AG09309 (cell line): ENCODE measurements around the gene SPRY1.

Experiments used
- DNase-seq: peaks from one replicate; pipeline ENCODE4 v3.0.0-alpha.2; 2010; ENCODE audit warnings: low read depth
- H3K4me3 ChIP-seq: 2 replicates; pipeline ENCODE4 v1.5.1; 2011; ENCODE audit warnings: mild to moderate bottlenecking, low read depth, low read length, moderate library complexity; ENCODE audit not compliant: control insufficient read depth
- TF ChIP-seq, protein P1 (sequence below): IDR thresholded peaks from 2 replicates; pipeline ENCODE4 v1.5.1; 2011; ENCODE audit warnings: mild to moderate bottlenecking, low read depth, low read length, inconsistent platforms; ENCODE audit not compliant: insufficient read depth, control insufficient read depth; ENCODE audit errors: missing control alignments

SPRY1 gene

GRCh38 chr4:123433976-123434375 is 37.4 kb downstream of the SPRY1 start:
- H3K4me3 ChIP-seq, result no peak overlapping the region
- TF ChIP-seq, protein P1, sequence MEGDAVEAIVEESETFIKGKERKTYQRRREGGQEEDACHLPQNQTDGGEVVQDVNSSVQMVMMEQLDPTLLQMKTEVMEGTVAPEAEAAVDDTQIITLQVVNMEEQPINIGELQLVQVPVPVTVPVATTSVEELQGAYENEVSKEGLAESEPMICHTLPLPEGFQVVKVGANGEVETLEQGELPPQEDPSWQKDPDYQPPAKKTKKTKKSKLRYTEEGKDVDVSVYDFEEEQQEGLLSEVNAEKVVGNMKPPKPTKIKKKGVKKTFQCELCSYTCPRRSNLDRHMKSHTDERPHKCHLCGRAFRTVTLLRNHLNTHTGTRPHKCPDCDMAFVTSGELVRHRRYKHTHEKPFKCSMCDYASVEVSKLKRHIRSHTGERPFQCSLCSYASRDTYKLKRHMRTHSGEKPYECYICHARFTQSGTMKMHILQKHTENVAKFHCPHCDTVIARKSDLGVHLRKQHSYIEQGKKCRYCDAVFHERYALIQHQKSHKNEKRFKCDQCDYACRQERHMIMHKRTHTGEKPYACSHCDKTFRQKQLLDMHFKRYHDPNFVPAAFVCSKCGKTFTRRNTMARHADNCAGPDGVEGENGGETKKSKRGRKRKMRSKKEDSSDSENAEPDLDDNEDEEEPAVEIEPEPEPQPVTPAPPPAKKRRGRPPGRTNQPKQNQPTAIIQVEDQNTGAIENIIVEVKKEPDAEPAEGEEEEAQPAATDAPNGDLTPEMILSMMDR, result no peak
- no peak for DNase-seq

GRCh38 chr4:123435246-123436113 is 38.9 kb downstream of the SPRY1 start:
- no peak for DNase-seq
- TF ChIP-seq, protein P1, result no peak
- H3K4me3 ChIP-seq, result no peak overlapping the region

DNA sequence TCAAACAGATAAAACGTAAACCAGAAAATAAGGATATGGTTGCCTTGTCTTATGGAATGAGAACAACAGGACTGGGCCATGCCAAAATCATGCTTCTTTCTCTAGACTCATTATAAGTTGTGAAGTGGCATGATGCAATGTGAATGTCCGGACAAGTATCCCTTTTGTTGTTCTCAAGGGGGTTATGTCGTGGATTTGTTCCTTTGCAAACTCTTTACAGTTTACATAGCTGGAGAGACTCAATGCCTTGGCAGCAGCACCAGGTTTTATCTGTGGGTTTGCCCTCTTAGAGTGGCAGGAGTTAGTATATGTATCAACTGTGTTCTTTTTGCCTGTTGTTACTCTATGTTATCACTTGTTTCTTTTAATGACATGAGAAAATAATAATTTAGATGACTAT is 41.4 kb downstream of the SPRY1 start:
- no peak for DNase-seq
- no peak overlapping the region for H3K4me3 ChIP-seq
- TF ChIP-seq, protein P1, result no peak

DNA sequence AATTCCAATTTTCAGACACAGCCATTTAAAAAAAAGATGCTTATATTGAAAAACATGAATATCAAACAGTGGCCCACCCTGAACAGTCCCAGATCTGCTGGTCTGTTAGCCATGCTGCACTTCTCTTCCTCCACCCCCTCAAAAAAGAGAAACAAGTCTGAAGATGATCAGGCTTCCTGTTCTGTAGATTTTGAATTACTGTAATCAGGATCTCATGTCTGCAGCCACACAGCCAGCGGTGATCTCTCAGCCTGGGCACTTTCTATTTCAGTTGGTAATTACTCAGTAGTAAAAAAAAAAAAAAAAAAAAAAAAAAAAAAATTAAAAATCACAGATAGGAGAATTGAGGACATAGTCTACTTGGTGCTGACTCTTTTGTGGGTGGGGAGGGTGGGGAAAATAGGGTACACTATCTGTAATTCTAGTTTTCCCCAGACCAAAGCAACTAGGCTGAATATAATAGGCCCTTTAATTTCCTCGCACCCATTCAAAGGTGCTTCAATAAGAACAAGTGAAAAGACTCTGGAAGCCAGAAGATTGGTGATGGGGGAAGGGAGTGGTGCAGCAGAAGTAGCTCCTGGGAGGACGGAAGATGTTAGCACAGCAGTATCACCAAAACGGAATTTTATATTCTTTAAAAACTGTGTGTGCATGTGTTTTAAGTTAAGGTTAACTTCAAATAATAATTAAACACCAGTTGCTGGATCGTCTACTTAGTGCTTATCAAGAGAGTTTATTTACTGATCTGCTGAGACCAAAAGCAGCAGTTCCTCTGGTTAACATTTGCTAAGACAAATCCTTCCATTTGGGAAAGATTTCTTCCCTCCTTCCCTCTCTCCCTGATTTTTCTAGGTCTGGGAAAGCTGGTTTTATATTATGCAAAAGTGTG is 47.0 kb downstream of the SPRY1 start:
- DNase-seq, result no peak
- TF ChIP-seq, protein P1, result no peak
- H3K4me3 ChIP-seq, result no peak overlapping the region

DNA sequence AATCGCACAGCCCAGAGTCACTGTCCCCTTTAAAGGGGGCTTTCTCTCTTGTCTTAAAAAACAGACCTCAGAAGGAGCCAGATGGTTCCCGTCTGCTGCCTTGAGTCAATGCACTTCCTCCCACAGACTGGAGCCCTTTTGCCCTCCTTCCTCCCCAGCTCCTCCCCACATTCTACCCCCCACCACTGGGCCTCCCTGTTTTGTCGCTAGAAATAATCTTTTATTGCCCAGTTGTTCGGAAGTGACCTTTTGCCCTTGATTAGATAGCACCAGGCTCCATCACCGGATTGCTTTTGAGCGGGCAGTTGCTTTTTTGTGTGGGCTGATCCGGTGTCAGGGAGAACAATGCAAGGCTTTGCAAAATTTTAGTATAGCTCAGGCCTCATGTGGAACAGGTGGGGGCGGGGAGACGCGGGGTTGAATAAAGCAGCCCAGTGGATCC is 47.7 kb downstream of the SPRY1 start:
- no peak for DNase-seq
- TF ChIP-seq, protein P1, result no peak
- no peak overlapping the region for H3K4me3 ChIP-seq

DNA sequence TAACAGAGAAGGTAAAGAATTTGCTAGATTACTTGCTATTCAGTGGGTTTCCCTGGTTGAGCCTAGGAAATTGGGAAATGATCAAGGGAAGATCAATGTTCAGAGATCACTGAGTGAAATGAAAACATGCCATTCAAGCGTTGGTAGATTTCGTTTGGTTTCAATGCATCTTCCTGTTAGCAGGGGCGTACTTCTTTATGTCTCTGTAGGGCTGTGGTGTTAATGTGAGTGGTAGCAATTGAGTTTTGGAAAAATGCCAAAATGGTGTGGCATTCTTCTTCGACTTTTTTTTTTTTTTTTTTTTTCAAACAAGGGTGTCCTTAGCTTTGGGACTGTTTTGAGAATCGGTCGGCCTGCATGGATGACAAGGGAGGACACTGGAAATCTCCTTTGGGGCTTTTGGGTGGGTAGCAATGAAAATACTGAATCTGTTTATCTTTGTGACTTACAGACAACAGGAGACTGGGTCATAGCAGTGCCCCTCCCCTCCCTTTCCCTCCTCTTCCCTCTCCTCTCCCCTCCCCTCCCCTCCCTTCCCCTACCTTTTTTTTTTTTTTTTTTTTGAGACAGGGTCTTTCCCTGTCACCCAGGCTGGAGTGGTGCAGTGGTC is 50.4 kb downstream of the SPRY1 start:
- no peak overlapping the region for H3K4me3 ChIP-seq
- TF ChIP-seq, protein P1, result no peak
- DNase-seq, result no peak
